ENCODE results near the gene RIPOR2.
"Not testable (repeated sequence)": the region's sequence is repeated elsewhere in the genome, so short reads cannot be mapped to it uniquely, and the experiment has no call there.

Gene RIPOR2

GRCh38 chr6:24953726-24954125 lies 18.0 kb upstream of the RIPOR2 start:
- DNase-seq: no peak

DNA sequence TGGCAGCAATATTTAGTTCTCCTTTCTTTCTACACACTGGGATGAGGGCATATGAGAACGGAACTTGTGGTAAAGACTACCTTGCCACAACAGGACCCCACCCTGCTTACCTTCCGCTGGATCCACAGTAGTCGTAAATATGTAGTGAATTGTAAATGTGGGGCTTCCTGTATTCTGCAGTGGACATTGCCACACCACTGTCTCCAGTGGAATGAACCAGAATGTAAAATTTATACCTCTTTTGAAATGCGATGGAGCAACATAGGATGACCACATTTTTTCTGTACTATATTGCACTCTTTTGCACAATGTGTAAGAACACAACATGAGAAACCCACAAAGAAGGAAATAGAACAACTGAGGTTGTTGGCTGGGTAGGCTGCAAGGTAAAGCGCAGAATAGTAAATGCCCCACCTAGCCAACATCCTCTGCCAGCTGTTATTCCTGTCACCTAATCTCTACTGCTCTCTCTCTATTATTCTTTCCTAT lies 16.1 kb upstream of the RIPOR2 start:
- peak; percentile 43 for DNase-seq

GRCh38 chr6:24950218-24950941 lies 14.6 kb upstream of the RIPOR2 start:
- no peak for DNase-seq

DNA sequence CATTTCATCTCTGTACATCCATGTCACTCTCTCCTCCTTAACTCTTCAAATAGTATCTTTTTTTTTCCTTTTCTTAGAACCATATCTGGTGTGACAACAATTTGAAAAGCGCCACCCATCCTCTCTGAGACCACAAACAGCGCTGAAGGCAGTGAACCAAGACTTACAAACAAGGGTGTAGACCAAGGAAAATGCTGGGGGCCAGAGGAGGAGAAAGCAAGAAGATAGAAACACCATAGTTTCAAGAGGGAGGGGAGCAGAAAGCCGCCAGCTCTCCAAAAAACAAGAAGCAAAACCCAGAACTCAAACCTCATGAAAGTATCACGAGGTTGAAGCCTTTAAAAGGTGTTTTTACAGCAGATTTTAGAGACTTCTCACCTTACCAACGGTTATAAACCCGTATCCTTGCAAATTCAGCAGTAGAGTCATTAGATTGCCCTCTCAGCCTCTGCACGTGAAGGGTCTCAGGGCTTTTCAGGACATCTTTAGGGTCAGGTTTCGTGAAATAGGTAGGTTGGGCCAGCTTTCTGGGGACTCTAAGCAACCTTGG lies 13.3 kb upstream of the RIPOR2 start:
- DNase-seq: peak; percentile 50

GRCh38 chr6:24948261-24948660 lies 12.5 kb upstream of the RIPOR2 start:
- DNase-seq: not testable (repeated sequence)

GRCh38 chr6:24947636-24948035 lies 11.9 kb upstream of the RIPOR2 start:
- DNase-seq: no peak

DNA sequence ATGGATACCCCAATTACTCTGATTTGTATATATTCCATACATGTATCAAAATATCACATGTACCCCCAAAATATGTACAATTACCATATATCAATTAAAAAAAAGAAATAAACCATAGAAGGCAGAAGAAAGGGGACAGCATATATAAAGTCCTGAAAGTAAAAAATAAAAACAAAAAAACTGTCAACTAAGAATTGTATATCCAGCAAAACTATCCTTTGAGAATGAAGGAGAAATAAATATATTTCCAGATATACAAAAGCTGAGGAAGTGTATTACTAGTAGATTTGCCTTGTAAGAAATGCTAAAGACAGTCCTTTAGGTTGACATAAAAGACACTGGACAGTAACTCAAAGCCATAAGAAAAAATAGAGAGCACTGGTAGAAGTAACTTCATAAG lies 9.3 kb upstream of the RIPOR2 start:
- no peak for DNase-seq

DNA sequence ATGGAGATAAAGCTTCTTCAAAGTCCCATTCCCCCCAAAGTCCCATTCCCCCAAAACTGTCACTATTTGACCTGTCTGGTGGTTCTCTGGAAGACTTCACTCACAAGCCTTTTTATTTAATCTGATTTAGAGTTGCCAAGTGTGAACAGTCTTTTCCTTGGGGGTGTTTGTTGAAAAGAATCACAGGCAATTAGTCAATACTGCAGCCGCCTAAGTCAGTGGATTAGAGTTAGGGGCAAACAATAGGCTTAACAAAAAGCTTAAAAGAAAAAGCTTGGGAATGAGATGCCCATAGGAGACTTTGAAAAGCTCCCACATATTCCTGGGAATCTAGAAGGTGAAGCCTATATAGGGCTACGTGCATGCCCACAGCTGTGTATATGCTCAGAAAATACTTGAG lies 8.0 kb upstream of the RIPOR2 start:
- no peak for DNase-seq

DNA sequence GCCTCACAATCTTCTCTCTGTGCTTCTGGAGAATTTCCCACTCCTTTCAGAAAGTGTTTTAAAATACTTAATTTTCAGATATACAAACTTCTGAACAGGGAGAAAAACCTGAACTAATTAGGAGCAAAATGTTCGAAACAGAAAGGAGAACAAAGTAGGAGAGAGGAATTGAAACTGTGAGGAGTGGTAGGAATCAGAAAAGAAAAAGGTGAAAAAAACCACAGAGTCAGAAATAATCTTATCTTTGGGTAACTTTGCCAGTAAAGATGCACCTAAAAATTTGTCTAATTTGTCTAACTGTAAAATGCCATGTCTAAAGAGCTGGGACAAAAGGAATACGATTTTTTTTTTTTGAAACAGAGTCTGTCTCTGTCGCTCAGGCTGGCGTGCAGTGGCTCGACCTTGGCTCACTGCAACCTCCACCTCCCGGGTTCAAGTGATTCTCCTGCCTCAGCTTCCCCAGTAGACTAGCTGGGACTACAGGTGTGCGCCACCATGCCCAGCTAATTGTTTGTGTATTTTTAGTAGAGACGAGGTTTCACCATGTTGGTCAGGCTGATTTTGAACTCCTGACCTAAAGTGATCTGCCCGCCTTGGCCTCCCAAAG lies 4.7 kb upstream of the RIPOR2 start:
- no peak for DNase-seq

DNA sequence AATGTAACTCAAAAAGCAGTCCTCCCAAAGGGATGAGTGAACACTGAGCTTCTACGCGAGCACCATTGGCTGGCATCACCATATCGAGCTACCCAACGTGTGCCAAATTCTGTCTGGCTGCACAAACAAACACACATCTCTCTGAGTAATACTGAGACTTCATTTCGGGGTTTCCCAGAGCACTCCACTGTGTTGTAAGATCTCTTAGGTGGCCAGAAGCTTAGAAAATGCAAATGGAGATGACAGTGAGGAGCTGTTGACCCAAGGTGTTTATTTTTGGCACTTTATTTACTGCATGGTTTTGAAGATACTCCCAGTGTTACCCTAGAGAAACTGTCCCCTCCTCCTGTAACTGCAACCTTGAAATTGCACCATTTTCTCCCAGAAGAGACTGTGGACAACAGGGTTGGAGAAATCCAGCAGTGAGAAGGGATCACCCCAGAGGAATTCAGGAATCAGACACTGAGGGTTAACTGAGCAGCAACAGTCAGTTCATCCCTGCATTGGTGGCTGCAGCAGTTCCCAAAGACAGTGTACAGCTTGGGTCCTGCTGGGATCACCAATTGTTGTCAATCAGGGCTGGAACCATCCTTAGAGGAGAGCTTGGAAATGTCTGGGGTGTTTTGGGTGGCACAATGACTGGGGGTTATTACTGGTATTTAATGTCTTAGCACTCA lies 1.0 kb upstream of the RIPOR2 start:
- DNase-seq: no peak

DNA sequence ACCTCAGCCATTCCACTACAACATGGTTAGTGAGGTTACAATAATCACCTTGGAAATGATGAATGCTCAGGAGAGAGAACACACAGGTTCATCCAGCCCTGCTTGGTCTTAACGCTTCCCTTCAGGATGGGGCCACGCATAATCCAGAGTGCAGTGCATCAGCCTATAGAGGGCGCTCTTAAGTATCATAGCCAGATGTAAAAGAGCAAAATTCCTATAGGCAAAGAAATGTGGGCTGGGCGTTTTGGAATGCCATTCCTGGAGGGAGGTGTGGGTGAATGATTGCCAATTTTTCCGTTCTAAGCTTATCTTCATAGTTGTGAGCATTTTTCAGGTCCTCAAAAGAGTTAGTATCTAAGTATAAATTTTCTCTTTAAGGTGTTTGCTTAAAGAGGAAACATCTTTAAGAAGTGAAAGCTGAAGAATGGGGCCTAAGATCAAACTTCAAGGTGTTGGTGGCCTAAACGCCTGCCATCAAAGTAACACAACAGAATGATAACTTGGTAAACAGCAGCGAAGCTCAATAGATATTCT lies 1.8 kb downstream of the RIPOR2 start:
- DNase-seq: peak; percentile 44

DNA sequence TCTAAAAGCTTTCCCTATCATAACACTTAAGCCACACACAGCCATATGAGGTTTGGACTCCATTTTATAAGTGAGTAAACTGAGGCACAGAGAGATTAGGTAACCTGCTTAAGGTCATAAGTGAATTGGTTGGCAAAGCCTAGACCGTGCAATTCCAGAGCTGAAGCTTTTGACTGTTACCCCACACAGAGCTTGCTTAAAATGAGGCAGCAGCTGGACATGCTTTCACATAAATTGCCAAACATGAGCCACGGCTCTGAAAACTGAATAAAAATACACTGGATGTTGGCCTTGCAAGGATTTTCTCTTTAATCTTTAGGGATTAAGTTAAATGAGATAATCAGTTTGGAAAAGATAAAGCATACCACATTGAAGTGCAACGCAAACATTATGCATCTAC lies 2.5 kb downstream of the RIPOR2 start:
- no peak for DNase-seq

GRCh38 chr6:24932832-24933231 lies 2.9 kb downstream of the RIPOR2 start:
- DNase-seq: no peak

GRCh38 chr6:24931718-24932691 lies 3.8 kb downstream of the RIPOR2 start:
- DNase-seq: no peak

- no peak for DNase-seq
Observed at GRCh38 chr6:24931296-24931695, 4.5 kb downstream of the RIPOR2 start.

DNA sequence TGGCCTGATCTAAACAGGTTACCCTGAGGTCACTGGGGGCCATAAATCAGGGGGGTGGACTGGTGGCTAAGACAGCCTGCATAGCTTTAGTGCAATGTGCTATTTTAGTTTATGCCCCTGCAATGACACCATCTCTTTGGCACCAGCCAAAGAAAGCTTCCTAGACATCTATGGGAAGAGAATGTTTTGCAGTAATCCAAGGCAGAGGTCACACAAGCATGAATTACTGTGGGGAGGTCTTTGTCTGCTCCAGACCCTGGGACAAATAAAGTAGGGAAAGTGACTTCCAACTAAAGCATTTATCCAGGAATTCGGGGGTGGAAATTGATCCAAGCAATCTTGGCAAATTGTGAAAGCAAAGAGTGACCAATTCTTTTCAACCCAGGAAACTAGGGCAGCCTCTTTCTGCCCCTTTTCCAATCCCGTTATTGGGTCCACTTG lies 5.3 kb downstream of the RIPOR2 start:
- DNase-seq: no peak

DNA sequence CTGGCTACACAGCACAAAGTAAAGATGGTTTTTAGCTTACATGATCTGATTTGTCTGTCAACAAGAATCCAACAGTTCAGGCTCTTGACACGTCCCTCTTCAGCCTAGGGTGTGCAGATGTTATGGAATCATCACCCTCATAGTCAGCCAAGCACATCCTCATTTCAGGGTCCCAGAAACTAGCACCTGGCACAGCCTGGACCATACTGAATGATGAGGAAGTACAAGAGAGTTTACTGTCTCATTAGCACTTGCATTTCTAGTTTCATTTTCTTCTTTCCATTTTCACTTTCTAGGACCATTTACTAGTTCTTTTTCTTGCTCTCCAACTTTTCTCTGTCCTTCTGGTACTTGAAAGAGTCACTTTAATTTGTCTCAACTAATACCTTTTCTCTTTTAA lies 6.5 kb downstream of the RIPOR2 start:
- DNase-seq: no peak

DNA sequence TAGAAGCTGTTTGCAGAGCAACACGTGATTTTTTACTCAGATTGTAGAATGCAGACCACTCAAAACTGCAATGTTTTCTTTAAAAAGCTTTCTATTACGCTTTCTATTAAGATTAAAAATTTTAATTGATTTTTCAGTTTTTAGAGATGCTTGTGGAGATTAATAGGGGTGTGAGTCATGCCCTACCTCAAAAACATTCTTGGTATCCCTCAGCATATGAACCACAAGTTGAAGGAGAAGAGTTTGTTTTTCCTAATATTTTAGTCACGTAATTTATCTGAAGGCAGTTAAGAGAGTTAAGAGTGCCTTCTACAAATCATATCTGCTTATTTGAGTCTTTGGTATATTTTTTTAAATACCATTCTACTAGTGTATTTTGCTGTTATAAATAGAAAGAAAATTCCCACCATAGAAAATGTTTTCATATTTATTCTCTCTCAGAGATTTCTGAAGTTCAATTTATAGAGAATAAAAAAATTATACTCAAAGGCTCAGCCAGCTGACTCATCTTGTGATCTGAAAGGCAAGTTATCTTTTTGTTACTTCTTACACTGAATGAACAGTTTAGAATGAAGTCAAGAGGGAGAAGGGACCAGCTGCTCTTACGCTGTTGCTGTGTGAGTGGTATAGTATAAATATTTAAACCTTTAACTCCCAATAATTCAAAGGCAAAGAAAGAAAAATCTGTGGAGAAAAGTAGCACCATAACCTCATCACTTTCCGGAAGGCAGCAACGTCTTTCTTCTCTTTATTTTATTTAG lies 7.6 kb downstream of the RIPOR2 start:
- DNase-seq: no peak

DNA sequence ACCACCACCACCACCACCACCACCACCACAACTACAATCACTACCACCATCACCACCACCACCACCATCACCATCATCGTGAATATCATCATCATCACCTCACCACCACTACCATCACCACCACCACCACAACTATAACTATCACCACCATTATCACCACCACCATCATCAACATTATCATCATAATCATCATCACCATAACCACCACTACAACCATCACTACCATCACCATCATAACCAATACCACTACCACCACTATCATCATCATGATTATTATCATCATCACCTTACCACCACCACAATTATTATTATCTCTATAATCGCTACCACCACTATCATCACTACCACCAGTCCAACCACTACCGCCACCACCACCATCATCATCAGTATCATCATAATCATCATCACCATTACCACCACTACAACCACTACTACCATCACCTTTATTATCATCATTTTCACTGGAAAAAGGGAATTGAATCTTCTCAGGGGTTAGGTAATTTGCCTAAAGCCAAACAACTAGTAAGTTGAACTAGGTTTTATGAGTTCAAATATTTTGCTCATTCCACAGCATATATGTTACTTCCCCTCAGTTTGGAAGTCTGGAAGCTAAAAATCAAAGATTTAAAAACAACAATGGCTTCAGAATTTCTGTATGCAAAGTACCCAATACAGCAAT lies 8.3 kb downstream of the RIPOR2 start:
- no peak for DNase-seq

DNA sequence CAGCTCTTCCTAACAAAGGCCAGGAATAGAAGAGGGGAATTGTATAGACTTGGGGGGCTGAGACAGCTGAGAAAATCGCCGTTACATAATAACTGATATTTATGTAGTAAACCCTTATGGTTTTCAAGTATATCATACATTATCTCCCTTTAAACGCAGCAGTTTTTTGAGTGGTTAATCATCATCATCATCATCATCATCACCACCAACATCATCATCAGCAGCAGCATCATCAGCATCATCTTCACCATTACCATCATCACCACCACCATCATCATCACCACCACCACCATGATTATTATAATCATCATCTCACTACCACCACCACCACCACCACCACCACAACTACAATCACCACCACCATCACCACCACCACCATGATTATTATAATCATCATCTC lies 9.1 kb downstream of the RIPOR2 start:
- DNase-seq: not testable (repeated sequence)

- DNase-seq: no peak
Observed at GRCh38 chr6:24926192-24926591, 9.6 kb downstream of the RIPOR2 start.

Data from hematopoietic multipotent progenitor cell treated with erythropoietin and hydrocortisone succinate and interleukin-3 and kit ligand, for 8 days (in vitro differentiated cells).